HepG2 (cell line): ENCODE results near the gene CTF1. TPM values are rescaled to one million over a fixed set of nuclear protein-coding genes. Genes with fewer than 3 reads are reported as not detected.

ENCODE experiments used
- ATF7-NPFF ChIP-seq: sonication (generic); formaldehyde crosslinking; IDR thresholded peaks from 2 replicates; pipeline ENCODE4 v1.8.1; 2023; ENCODE audit warnings: mild to moderate bottlenecking, low read depth, missing genetic modification reagents, moderate library complexity
- FOSL1 ChIP-seq: sonication (generic); formaldehyde crosslinking; IDR thresholded peaks from 2 replicates; pipeline ENCODE4 v1.9.0; 2021; ENCODE audit warnings: missing genetic modification reagents, borderline replicate concordance
- FOXK1 ChIP-seq: sonication (generic); formaldehyde crosslinking; IDR thresholded peaks from 2 replicates; pipeline ENCODE4 v1.4.0; 2020; ENCODE audit warnings: low read depth, missing genetic modification reagents, borderline replicate concordance
- GZF1 ChIP-seq: sonication (generic); formaldehyde crosslinking; IDR thresholded peaks from 2 replicates; pipeline ENCODE4 v1.5.1; 2020; ENCODE audit warnings: mild to moderate bottlenecking, missing genetic modification reagents
- JUND ChIP-seq: sonication (generic); formaldehyde crosslinking; IDR thresholded peaks from 2 replicates; pipeline ENCODE4 v1.8.0; 2022; ENCODE audit warnings: mild to moderate bottlenecking, missing genetic modification reagents
- KDM5A ChIP-seq: fragments of 200-600 bp; sonication (generic); IDR thresholded peaks from 2 replicates; pipeline ENCODE4 v1.7.0; 2018; ENCODE audit warnings: antibody characterized with exemption, mild to moderate bottlenecking, low read length, borderline replicate concordance
- MIER2 ChIP-seq: IDR thresholded peaks from 2 replicates; pipeline ENCODE4 v1.6.1; 2016; ENCODE audit warnings: missing biosample characterization, missing genetic modification reagents
- SP140L ChIP-seq: sonication (generic); formaldehyde crosslinking; IDR thresholded peaks from 2 replicates; pipeline ENCODE4 v1.4.0; 2020; ENCODE audit warnings: missing genetic modification reagents, borderline replicate concordance
- SRSF4 ChIP-seq: fragments of 200-400 bp; formaldehyde crosslinking; IDR thresholded peaks from one replicate; pipeline ENCODE4 v1.6.1; 2018; ENCODE audit warnings: mild to moderate bottlenecking, low read depth, low read length, moderate library complexity; ENCODE audit not compliant: poor library complexity, severe bottlenecking
- TEAD2 ChIP-seq: sonication (generic); formaldehyde crosslinking; IDR thresholded peaks from 2 replicates; pipeline ENCODE4 v1.9.0; 2021; ENCODE audit warnings: missing genetic modification reagents
- ZC3H13 ChIP-seq: sonication (generic); formaldehyde crosslinking; IDR thresholded peaks from 2 replicates; pipeline ENCODE4 v1.8.1; 2023; ENCODE audit warnings: mild to moderate bottlenecking, missing genetic modification reagents, moderate library complexity
- ZFAT ChIP-seq: sonication (generic); formaldehyde crosslinking; conservative IDR thresholded peaks from 2 replicates; pipeline ENCODE4 v1.8.1; 2023; ENCODE audit warnings: missing genetic modification reagents, inconsistent platforms
- ZNF136 ChIP-seq: sonication (generic); formaldehyde crosslinking; IDR thresholded peaks from 2 replicates; pipeline ENCODE4 v1.8.1; 2022; ENCODE audit warnings: low read depth, mild to moderate bottlenecking, moderate library complexity, missing genetic modification reagents
- ZNF350 ChIP-seq: sonication (generic); formaldehyde crosslinking; IDR thresholded peaks from 2 replicates; pipeline ENCODE4 v1.4.0; 2020; ENCODE audit warnings: mild to moderate bottlenecking, low read depth, missing genetic modification reagents, borderline replicate concordance
- ZNF367 ChIP-seq: sonication (generic); formaldehyde crosslinking; IDR thresholded peaks from 2 replicates; pipeline ENCODE4 v1.4.0; 2020; ENCODE audit warnings: missing genetic modification reagents, borderline replicate concordance
- ZNF839 ChIP-seq: sonication (generic); formaldehyde crosslinking; IDR thresholded peaks from 2 replicates; pipeline ENCODE4 v1.4.0; 2020; ENCODE audit warnings: missing genetic modification reagents, mild to moderate bottlenecking, borderline replicate concordance
- polyA plus RNA-seq, 8 experiments: library from polyadenylated mRNA; depleted of rRNA in 3 of 8; stranded (reverse) in 7 of 8; unstranded in 1 of 8; fragments of >200 nt; fragmentation: Illumina TruSeq in 4 of 8; extraction: Trizol in 4 of 8; gene quantifications; 2 replicates each; pipeline versions ENCODE4 v1.2.1 to v1.2.3, GENCODE V29; 2011 to 2016; ENCODE audit warnings: low read depth in 4 of 8, missing spikeins in 1 of 8, mixed read lengths in 1 of 8; ENCODE audit not compliant: insufficient read depth in 1 of 8
- total RNA-seq, 5 experiments: library from RNA; depleted of rRNA; stranded (reverse); fragments of >200 nt; fragmentation: Illumina TruSeq; extraction: Trizol; gene quantifications; 2 replicates each; pipeline ENCODE4 v1.2.3, GENCODE V29; 2016; ENCODE audit warnings: low read depth in 1 of 5
- TF ChIP-seq, protein P1 (sequence below): sonication (generic); formaldehyde crosslinking; IDR thresholded peaks from 2 replicates; pipeline ENCODE4 v1.4.0; 2020; ENCODE audit warnings: missing genetic modification reagents, borderline replicate concordance
- TF ChIP-seq, protein P2 (sequence below): sonication (generic); formaldehyde crosslinking; IDR thresholded peaks from 2 replicates; pipeline ENCODE4 v1.4.0; 2020; ENCODE audit warnings: mild to moderate bottlenecking, missing genetic modification reagents
- TF ChIP-seq, protein P3 (sequence below): IDR thresholded peaks from 2 replicates; pipeline ENCODE4 v1.6.1; 2018; ENCODE audit warnings: missing genetic modification reagents, mild to moderate bottlenecking, missing compliant biosample characterization

CTF1 gene
- total and polyA plus RNA-seq, 2 of the 13 experiments (the other 11 are each of a cell fraction or from before 2014, with no cell fraction given), result 0.13 to 1.8 TPM

DNA sequence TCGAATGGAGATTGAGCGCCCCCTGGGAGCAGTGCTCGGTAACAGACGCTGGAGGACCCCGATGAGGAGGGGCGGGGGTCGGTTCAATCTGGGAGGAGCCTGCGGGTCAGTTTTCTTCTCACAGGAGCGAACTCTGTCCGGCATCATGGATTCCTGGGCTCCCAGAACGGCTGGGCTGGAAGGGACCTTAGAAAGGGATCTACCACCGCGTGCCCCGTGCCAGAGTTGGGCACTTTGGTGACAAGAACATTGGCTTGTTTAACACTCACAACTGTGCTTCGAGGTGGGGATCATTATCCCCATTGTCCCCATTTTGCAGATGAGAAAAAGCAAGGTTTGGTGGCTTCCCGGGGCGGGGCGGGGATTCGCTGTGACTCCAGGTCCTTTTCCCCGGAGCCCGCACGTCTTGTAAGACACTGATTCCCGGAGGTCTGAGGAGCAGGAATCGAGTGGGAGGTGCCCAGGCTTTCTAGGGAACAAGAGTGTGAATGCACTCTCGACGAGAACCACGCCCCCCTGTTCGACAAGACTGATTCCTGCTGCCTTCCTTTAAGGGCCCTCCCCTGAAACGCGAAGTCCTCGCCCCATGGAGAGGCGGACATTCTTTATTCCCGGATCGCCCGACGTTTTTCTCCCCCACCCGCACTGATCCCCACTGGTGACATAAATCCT, 25.5 kb downstream of the CTF1 start (continued):
- no peak for TF ChIP-seq ZFAT (CRISPR knock-in tag)
- no peak for TF ChIP-seq ZNF350 (CRISPR knock-in tag)
- TF ChIP-seq ZNF839, result no peak
- no peak for TF ChIP-seq TEAD2
- no peak for TF ChIP-seq ZNF367 (CRISPR knock-in tag)
- no peak for TF ChIP-seq SRSF4
- no peak for TF ChIP-seq ZNF136 (CRISPR knock-in tag)
- TF ChIP-seq, protein P1, sequence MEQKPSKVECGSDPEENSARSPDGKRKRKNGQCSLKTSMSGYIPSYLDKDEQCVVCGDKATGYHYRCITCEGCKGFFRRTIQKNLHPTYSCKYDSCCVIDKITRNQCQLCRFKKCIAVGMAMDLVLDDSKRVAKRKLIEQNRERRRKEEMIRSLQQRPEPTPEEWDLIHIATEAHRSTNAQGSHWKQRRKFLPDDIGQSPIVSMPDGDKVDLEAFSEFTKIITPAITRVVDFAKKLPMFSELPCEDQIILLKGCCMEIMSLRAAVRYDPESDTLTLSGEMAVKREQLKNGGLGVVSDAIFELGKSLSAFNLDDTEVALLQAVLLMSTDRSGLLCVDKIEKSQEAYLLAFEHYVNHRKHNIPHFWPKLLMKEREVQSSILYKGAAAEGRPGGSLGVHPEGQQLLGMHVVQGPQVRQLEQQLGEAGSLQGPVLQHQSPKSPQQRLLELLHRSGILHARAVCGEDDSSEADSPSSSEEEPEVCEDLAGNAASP (CRISPR knock-in tag), result no peak
- TF ChIP-seq FOXK1, result peak; percentile 72
- peak; percentile 92 for TF ChIP-seq ZC3H13 (CRISPR knock-in tag)
- TF ChIP-seq SP140L (CRISPR knock-in tag), result no peak
- TF ChIP-seq ATF7-NPFF (CRISPR knock-in tag), result no peak
- no peak; the same call in 1 of the 2 replicates for TF ChIP-seq JUND (CRISPR knock-in tag)
- no peak; the same call in 1 of the 2 replicates for TF ChIP-seq KDM5A
- TF ChIP-seq GZF1, result no peak
- TF ChIP-seq, protein P2, sequence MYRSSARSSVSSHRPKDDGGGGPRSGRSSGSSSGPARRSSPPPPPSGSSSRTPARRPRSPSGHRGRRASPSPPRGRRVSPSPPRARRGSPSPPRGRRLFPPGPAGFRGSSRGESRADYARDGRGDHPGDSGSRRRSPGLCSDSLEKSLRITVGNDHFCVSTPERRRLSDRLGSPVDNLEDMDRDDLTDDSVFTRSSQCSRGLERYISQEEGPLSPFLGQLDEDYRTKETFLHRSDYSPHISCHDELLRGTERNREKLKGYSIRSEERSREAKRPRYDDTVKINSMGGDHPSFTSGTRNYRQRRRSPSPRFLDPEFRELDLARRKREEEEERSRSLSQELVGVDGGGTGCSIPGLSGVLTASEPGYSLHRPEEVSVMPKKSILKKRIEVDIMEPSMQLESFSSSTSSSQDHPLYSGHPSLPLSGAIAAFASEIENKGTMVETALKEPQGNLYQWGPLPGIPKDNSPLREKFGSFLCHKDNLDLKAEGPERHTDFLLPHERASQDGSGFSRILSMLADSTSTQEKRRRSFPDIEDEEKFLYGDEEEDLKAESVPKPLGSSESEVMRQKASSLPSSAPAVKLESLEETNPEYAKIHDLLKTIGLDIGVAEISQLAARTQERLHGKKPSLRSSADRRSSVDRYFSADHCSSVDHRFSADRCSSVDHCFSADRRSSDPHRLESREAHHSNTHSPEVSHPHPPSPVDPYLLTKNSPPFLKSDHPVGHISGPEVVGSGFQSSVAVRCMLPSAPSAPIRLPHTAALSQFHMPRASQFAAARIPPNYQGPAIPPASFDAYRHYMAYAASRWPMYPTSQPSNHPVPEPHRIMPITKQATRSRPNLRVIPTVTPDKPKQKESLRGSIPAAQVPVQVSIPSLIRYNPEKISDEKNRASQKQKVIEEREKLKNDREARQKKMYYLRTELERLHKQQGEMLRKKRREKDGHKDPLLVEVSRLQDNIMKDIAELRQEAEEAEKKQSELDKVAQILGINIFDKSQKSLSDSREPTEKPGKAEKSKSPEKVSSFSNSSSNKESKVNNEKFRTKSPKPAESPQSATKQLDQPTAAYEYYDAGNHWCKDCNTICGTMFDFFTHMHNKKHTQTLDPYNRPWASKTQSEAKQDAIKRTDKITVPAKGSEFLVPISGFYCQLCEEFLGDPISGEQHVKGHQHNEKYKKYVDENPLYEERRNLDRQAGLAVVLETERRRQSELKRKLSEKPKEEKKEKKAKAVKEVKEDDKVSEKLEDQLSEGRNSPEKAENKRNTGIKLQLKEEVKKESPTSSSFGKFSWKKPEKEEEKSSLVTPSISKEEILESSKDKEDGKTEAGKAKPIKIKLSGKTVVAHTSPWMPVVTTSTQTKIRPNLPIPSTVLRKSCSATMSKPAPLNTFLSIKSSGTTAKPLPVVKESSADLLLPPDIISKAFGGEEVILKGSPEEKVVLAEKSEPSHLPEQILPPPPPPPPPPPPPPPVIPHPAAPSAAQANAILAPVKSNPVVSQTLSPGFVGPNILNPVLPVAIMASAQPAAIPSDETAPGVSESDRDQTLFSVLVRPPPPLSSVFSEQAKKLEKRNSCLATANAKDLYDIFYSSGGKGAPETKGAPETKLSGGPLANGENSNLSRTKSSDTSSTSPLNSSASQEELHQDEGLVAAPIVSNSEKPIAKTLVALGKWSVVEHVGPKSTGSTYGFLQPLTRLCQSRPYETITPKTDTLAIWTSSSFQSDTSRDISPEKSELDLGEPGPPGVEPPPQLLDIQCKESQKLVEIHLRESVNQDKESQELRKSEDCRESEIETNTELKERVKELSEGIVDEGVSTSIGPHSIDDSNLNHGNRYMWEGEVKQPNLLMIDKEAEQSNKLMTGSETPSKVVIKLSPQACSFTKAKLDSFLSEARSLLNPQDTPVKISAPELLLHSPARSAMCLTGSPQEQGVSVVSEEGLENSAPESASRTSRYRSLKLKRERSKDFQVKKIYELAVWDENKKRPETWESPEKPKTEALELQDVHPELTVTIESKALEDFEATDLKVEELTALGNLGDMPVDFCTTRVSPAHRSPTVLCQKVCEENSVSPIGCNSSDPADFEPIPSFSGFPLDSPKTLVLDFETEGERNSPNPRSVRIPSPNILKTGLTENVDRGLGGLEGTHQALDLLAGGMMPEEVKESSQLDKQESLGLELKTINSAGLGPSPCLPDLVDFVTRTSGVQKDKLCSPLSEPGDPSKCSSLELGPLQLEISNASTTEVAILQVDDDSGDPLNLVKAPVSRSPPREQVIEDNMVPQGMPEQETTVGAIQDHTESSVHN (CRISPR knock-in tag), result no peak
- TF ChIP-seq MIER2 (CRISPR knock-in tag), result 0 out of 2 replicates have a peak, but pooled peaks have one; percentile 31
- TF ChIP-seq, protein P3, sequence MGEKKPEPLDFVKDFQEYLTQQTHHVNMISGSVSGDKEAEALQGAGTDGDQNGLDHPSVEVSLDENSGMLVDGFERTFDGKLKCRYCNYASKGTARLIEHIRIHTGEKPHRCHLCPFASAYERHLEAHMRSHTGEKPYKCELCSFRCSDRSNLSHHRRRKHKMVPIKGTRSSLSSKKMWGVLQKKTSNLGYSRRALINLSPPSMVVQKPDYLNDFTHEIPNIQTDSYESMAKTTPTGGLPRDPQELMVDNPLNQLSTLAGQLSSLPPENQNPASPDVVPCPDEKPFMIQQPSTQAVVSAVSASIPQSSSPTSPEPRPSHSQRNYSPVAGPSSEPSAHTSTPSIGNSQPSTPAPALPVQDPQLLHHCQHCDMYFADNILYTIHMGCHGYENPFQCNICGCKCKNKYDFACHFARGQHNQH (CRISPR knock-in tag), result peak; percentile 83
- TF ChIP-seq FOSL1, result no peak
